ENCODE data around the gene MRPL48. TPM values are rescaled to one million over a fixed set of nuclear protein-coding genes. Genes with fewer than 3 reads are reported as not detected.
"Not testable (repeated sequence)": the region's sequence is repeated elsewhere in the genome, so short reads cannot be mapped to it uniquely, and the experiment has no call there.

The MRPL48 gene
- polyA plus RNA-seq, 4 donors, result 54.5 to 68.9 (median 58.3) TPM

- DNase-seq (ENCODE audit: low read depth in 4 of 4, low spot score in 2 of 4), result not testable (repeated sequence)
These were observed 16.9 kb upstream of the MRPL48 start for GRCh38 chr11:73770811-73771210.

- DNase-seq (ENCODE audit: low read depth in 4 of 4, low spot score in 2 of 4), result peak; percentile 95 to 97 (median 96)
These were observed 8.4 kb upstream of the MRPL48 start for GRCh38 chr11:73779084-73779902.

- no peak for DNase-seq (ENCODE audit: low read depth in 4 of 4, low spot score in 2 of 4)
These were observed 6.4 kb upstream of the MRPL48 start for GRCh38 chr11:73781303-73781702.

DNA sequence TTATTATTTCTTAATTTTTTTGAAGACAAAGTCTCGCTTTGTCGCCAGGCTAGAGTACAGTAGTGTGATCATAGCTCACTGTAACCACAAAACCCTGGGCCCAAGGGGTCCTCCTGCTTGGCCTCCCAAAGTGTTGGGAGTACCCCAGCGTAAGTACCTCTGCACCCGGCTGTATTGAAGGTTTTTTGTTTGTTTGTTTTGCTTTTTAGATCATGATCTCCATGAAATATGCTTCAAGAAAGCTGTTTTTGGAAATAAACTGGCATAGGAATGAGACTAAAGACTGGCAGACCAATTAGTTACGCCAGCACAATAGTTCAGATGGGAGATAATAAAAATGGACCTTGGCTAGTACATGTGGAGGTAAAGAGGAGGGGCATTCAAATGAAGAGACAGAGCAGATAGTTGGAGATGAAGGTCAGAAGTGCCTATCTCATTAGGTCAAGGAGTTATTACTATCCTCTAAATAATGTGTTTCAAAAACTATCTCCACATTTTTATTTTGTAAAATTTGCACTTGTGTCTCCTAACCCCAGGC lies 4.1 kb upstream of the MRPL48 start:
- DNase-seq (ENCODE audit: low read depth in 4 of 4, low spot score in 2 of 4), result no peak

DNA sequence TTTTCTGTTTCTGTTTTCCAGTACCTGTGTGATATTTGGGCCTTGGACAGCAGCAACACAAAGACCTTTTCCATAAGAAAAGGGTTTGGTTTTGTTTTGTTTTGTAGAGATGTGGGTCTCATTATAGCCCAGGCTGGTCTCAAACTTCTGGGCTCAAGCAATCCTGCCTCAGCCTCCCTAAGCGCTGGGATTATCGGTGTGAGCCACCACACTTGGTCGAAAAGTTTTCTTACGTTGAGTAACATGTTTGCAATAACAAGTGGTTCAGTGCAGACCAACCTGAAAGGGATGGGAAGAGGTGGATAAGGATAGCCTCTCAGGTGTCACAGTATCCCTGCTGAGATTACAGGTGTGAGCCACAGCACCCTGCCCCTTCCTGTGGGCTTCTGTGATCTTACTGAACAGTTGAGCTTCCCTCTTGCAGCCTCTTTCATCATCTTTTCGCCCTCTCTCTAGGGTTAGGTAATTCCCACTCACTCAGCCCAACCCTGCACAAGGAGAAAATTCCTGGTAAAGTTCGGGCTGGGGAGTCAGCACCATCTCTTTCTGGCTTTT lies 3.5 kb upstream of the MRPL48 start:
- no peak for DNase-seq (ENCODE audit: low read depth in 4 of 4, low spot score in 2 of 4)

- no peak for DNase-seq (ENCODE audit: low read depth in 4 of 4, low spot score in 2 of 4)
These were observed 2.9 kb upstream of the MRPL48 start for GRCh38 chr11:73784734-73785133.

GRCh38 chr11:73785467-73785866 lies 2.2 kb upstream of the MRPL48 start:
- DNase-seq (ENCODE audit: low read depth in 4 of 4, low spot score in 2 of 4), result not testable (repeated sequence)

DNA sequence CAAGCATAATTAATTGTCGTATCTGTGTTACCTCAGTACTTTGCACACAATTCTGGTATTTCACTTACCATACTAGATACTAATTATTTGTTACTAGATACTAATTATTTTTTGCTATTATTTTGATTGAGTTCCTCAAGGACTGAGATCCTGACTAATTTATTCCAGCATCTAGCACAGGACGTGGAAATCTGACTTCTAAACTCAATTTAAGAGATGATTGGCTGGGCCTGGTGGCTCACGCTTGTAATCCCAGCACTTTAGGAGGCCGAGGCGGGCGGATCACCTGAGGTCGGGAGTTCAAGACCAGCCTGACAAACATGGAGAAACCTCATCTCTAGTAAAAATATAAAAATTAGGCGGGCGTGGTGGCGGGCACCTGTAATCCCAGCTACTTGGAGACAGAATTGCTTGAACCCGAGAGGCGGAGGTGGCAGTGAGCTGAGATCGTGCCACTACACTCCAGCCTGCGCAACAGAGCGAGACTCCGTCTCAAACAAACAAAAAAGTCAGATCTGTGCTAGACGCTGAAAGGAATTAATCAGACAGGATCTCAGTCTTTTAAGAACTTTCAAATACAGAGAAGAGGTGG lies 527 bp upstream of the MRPL48 start:
- no peak for DNase-seq (ENCODE audit: low read depth in 4 of 4, low spot score in 2 of 4)

GRCh38 chr11:73789279-73789670 lies 1.6 kb downstream of the MRPL48 start:
- no peak for DNase-seq (ENCODE audit: low read depth in 4 of 4, low spot score in 2 of 4)

GRCh38 chr11:73792584-73792983 lies 4.9 kb downstream of the MRPL48 start:
- no peak for DNase-seq (ENCODE audit: low read depth in 4 of 4, low spot score in 2 of 4)

DNA sequence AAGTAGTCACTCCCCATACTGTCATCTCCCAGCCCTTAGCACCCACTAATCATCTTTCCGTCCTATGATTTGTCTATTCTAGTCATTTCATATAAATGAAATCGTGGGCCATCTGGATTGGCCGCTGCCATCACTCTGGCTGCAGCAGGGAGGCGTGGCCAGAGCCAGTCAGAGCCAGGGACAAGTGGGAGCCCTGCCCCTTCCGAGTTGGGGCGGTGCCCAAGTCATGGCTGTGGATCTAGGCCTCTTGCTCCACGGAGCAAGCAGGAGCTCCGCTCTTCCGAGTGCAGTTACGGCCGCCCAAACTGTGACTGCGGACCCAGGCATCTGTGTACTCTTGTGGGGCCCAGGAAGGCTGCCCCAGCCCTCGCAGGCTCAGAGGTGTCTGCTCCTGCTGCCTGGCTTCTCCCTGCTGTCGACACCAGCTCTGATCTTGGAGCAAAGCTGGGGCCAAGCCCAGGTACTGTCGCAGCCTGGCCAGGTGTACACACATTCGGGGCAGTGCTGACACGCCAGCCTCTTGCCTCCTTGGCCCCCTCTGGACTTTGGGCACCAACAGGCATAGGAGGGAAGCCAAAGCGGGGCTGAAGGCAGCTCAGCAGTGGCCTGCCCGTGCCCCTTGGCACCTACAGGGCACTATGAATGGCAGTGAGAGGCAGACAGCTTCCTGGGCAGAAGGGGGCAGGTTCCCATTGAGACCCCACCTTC lies 8.4 kb downstream of the MRPL48 start:
- DNase-seq (ENCODE audit: low read depth in 4 of 4, low spot score in 2 of 4), result no peak

GRCh38 chr11:73797457-73797856 lies 9.8 kb downstream of the MRPL48 start:
- DNase-seq (ENCODE audit: low read depth in 4 of 4, low spot score in 2 of 4), result no peak

- no peak for DNase-seq (ENCODE audit: low read depth in 4 of 4, low spot score in 2 of 4)
These were observed 12.7 kb downstream of the MRPL48 start for GRCh38 chr11:73800276-73800806.

DNA sequence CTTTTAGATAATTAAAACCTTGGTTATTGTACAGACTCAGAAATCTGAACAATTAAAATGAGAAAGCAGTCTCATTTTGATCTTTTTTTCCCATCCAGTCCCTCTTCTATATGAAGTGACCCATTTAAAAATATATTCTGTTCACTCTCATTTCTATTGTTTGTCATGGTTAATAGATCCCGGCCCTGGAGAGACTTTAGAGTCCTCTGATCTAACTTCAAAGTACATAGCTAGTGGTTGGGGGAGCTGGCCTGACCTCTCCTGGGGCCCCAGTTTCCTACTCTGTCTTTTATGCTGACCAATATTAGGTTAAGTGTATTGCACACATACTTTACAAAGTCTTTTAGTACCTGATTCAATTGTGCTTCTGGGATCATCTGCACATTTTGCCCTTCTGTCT lies 13.5 kb downstream of the MRPL48 start:
- no peak for DNase-seq (ENCODE audit: low read depth in 4 of 4, low spot score in 2 of 4)

- no peak for DNase-seq (ENCODE audit: low read depth in 4 of 4, low spot score in 2 of 4)
These were observed 17.0 kb downstream of the MRPL48 start for GRCh38 chr11:73804712-73805111.

DNA sequence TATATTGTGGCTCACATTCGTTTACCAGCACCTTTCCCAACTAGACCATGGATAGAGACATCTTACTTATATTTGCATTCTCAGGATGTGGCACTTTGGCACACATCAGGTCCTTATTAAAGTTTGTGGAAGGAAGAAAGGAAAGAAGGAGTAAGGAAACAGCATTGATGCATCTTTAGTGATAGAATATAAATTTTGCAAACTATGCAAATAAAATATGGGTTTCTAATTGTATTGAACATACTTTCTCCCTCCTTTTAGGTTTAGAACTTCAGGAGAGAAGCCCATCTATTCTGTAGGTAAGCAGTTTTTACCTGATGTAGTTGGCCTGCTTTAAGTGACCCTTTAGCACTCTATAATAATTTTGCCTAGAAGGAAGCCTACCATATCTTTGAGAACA lies 20.4 kb downstream of the MRPL48 start:
- DNase-seq (ENCODE audit: low read depth in 4 of 4, low spot score in 2 of 4), result no peak

- no peak for DNase-seq (ENCODE audit: low read depth in 4 of 4, low spot score in 2 of 4)
These were observed 23.0 kb downstream of the MRPL48 start for GRCh38 chr11:73810637-73811036.

- no peak for DNase-seq (ENCODE audit: low read depth in 4 of 4, low spot score in 2 of 4)
These were observed 24.6 kb downstream of the MRPL48 start for GRCh38 chr11:73812234-73812633.

DNA sequence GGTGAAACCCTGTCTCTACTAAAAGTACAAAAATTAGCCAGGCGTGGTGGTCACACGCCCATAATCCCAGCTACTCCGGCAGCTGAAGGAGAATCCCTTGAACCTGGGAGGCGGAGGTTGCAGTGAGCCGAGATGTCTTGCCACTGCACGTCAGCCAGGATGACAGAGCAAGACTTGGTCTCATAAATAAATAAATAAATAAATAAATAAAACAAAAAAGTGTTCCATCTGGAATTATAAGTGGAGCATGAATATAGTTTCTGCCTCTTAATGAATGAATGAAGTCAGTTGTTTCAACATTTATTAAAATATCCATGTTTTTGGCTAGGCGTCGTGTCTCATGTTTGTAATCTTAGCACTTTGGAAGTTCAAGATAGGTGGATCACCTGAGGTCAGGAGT lies 27.1 kb downstream of the MRPL48 start:
- no peak for DNase-seq (ENCODE audit: low read depth in 4 of 4, low spot score in 2 of 4)

- DNase-seq (ENCODE audit: low read depth in 4 of 4, low spot score in 2 of 4), result no peak
These were observed 31.2 kb downstream of the MRPL48 start for GRCh38 chr11:73818846-73819245.

- DNase-seq (ENCODE audit: low read depth in 4 of 4, low spot score in 2 of 4), result no peak
These were observed 42.6 kb downstream of the MRPL48 start for GRCh38 chr11:73830261-73830660.
